HG02885 (cell line): Measurements from ENCODE around the gene HIGD1A.

Experiments
- ATAC-seq: cut with Tn5 transposase; IDR thresholded peaks from one replicate; pipeline ENCODE4 v1.9.1; 2021; ENCODE audit warnings: mild to moderate bottlenecking; ENCODE audit not compliant: unreplicated experiment, poor library complexity

Gene HIGD1A

DNA sequence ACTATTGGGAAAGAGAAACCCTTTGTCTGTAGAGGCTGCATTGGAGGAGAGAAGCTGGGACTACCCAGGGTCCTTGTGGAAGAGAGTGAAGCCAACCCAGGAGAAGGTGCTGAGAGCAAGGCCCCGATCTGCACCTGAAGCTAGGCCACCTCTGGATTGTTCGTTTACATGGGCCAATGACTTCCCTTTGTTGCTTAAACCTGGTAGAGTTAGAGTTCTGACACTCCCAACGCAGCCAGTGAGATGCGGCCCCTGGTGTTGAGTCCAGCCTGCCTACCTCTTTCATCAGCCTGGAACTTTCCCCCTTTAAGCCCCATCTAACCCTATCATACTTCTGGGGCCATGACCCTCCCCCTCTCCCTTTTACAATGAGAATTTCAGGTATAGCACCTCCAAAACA, 62.0 kb downstream of the HIGD1A start:
- no peak for ATAC-seq

DNA sequence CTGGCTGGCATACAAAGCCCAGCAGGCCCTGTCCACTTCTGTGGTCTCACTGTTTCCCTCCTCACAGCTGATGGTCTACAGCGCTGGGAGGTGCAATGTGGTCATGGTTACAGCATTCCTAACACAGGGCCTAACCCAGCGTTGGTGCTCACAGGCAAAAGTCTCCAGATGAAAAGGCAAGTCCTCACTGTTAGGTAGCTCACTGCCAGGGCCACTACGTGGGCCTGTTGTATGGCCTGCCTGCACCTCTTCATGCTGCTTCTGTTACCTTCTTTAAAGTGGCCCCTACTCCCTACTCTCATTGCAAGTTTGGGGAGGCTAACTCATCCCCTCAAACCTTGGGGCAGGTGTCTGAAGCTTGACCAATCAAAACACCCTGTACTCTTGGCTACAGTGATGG, 62.5 kb downstream of the HIGD1A start:
- no peak for ATAC-seq

DNA sequence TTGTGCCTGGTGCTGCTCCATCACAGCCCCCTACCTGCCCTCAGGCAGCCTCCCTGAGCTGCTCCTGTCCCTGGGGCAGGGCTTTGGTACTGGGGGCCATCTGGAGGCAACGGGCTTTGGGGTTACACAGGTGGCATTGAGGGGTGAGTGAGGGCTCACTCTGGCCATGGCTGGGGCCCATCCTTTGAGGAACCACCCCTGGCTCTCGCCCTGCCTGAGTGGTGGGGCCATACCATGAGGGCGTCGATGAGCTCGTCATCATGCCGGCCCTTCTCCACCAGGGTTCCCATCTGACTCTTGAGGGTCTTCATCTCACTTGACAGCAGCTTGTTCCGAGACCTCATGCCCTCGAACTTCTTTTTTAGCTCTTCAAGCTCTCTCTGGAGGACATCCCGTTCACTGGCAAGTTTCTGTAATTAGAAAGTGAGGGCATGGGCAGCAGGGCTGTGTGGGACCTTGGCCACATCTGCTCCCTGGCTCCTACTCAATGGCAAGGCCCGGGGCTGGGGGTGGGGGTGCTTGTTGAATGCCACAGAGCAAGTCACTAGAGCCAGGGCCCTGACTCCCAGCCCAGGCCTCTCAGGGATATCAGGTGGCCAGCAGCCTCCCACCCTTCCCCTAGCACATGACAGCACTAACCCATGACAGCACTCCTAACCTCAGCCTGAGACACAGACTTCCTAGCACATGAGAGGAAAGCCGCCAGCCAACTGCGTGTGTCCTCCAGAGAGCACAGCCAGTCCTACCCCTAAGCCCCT, 64.7 kb downstream of the HIGD1A start:
- no peak for ATAC-seq

DNA sequence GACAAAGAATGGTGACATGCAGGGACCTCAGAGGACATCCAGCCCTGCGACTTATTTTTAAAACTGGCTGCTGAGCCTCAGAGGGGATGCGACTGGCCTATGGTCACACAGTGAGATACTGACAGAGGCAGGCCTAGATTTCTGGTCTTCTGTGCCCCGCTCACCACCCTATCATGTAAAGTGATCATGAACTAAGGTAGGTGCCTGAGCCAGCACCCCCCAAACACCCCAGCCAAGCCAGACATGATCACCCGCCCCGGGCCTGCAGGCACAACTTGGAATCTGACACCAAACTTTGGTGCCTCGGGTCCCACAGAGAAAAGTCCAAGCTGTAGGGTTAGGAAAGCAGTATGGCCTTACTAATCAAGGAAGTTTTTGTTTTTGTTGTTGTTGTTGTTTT, 67.8 kb downstream of the HIGD1A start:
- no peak for ATAC-seq

DNA sequence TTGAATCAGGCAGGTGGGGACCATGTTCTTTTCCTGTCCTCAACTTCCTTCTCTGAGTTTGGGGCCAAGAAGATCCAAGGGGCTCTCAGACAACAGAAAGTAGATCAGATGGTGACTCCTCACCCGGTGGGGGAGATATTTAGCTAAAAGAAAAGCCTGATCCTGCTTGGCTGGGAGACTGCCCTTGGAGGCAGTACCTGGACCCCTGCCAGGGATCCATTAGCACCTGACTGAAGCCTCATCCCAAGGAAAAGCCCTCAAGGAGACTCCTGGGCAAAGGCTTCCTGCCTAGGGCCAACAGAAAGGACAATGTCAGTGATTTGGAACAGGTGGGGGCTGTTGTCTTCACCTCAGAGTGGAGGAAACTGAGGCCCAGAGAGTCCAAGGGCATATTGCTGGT, 68.2 kb downstream of the HIGD1A start:
- ATAC-seq = no peak

DNA sequence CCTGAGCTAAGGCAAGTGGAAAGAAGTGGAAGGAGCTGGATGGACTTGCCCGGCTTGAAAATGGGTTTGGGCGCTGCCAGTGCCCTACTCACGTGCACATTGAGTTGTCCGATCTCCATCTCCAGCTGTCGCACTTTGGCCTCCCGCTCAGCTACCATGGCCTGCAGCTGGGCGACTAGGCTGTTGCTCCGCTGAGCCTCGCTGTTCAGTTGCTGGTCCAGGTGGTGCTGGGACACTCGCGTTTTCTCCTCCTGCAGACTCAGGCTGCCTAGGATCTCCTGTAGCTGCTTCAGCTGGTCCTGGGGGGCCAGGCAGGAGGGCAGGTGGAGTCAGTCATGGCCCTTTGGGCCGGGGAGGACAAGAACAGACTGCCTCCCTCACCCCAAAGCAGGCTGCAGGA, 68.7 kb downstream of the HIGD1A start:
- no peak for ATAC-seq

DNA sequence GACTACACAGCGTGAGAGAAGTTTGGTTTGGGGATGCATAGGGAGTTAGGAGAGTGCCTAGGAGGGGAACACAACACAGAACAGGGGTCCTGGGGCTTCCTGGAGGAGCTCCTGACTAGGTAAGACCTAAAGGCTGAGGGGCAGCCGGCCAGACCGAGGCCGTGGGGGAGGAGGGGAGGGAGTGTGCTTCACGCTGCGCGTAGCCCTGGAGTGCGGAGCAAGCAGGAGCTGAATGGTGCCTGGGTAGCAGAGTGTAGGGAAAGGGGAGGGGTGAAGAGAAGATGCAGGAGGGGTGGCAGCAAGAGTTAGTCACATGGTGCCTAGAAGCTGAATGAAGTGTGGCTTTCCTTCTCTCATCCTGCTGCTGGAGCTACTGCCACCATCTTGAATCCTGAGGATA, 69.3 kb downstream of the HIGD1A start:
- no peak for ATAC-seq

DNA sequence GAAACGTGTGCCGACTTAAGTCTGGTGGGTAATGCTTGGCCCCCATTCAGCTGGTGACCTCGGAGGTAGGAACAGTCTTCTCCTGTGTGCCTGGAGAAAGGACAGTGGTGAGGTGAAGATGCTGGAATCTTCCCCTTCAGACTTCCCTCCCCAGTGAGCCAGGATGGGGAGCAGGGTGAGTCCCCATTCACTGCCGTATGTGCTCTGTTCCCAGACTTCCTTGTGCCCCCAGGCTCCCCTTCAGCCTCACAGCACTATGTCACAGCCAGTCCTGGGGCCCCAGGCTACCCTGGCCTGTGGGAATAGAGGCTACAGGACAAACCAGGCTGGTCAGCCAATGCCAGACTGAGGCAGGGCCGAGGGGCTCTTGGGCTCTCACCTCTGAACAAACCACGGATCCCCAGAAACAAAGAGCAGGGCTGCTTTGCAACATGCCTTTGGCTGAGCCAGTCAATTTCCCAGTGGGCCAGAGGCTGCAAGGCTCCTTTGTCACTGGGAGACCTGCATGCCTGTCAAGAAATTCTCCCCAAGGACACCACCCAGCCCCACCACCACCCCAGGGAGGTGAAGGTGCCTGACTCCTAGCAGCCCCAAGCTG, 69.9 kb downstream of the HIGD1A start:
- no peak for ATAC-seq

DNA sequence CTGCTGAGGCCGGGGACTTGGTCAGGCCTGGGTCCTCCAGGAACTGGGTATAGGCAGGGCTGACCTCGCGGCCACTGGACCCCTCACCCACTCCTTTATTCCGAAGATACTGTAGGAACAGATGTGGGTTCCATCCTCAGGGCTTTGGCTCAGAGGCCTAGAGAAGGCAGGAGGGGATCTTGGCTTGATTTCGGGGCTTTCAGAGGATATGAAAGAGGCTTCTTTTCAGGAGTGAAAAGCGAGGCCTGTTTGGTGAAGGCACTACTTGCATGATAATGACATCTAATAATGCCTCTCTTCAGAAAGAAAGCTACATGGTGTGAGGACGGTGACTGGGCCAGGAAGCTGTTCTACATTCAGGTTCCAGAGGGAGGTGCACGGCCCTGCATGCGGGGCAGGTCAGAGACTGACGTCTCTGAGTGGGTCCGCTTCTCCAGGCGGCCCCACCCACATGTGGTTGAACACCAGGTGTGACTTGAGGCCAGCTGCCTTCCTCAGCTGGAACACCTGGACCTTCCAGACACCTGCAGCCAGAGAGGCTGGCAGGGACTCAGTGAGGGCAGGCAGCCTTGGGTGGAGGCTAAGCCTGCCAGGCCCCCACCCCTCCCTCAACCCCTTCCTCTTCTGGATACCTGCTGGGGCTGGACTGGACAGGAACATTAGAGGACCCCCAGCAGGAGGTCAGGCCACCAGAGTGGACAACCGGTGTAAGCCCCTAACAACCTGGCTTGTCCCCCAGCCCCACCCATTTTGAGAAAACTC, 70.6 kb downstream of the HIGD1A start:
- no peak for ATAC-seq
